ENCODE data around the gene TCAP. TPM values are rescaled to one million over a fixed set of nuclear protein-coding genes. Genes with fewer than 3 reads are reported as not detected.

The TCAP gene
- polyA plus RNA-seq, 1 of the 3 experiments (the other 2 are of a cell fraction): 0.43 TPM

DNA sequence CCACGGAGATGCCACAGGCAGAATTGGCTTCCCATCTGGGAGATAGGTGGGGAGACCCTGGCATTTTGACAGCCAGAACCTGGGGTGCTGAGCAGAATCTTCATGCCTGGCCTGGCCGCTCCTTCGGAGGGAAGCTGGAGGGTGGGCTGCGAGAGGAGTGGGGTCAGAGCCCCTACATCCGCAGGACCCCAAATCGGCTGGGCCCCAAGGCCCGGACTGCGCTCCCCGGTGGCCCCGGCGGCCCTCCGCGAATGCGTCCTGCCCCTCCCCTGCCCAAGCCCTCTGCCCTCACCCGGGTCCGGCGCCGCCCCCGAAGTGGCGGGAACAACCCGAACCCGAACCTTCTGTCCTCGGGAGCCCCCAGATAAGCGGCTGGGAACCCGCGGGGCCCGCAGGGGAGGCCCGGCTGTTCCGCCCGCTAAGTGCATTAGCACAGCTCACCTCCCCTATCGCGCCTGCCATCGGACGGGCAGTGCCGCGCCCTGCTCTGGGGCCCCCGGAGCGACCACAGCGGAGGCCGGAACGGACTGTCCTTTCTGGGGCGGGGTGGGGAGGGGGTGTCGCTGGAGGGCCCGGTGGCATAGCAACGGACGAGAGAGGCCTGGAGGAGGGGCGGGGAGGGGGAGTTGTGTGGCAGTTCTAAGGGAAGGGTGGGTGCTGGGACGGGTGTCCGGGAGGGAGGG is 2.3 kb downstream of the TCAP start:
- H3F3A ChIP-seq (replicated peaks; ENCODE audit: insufficient read depth): no peaks in the 10 kb centered on the region
- ChIA-PET POLR2A (interaction anchor here (1.3 kb wide), 1 partner anchor 15 kb away, joined by 3 read pairs; no protein-coding TSS in a partner anchor), CTCF (interaction anchor here (1.0 to 15.8 kb wide), 13 partner anchors 9 to 310 kb away, joined by 3 to 279 read pairs (median 6); partner anchors contain the start of genes MIEN1 and PPP1R1B)
- no peak overlapping the region for H2AFZ ChIP-seq (ENCODE audit: low read depth)
- DNase-seq: peak; percentile 79
- H3K27ac ChIP-seq (ENCODE audit: low read depth in 2 of 2, low read length in 1 of 2): no peak overlapping the region
- TF ChIP-seq TEAD4 (IDR thresholded peaks at IDR 0.05; ENCODE audit: borderline replicate concordance, insufficient read depth) (no peak), CHD2 (IDR thresholded peaks at IDR 0.05; ENCODE audit: low read length, partially characterized antibody) (no peak), JUND (IDR thresholded peaks at IDR 0.05) (no peak), POLR2AphosphoS5 (IDR thresholded peaks at IDR 0.05; ENCODE audit: low read depth, low read length) (no peak), SIN3A (IDR thresholded peaks at IDR 0.05; ENCODE audit: borderline replicate concordance, low read depth, low read length) (no peak), EZH2phosphoT487 (IDR thresholded peaks at IDR 0.05; ENCODE audit: borderline replicate concordance, low read depth) (no peak), MXI1 (IDR thresholded peaks at IDR 0.05; ENCODE audit: low read depth, low read length) (no peak), FOSL2 (IDR thresholded peaks at IDR 0.05; ENCODE audit: borderline replicate concordance, low read depth) (no peak), YY1 (IDR thresholded peaks at IDR 0.05; ENCODE audit: low read depth) (no peak), RFX5 (IDR thresholded peaks at IDR 0.05; ENCODE audit: low read length) (no peak), REST (IDR thresholded peaks at IDR 0.05; ENCODE audit: low read depth, low read length) (no peak), USF2 (IDR thresholded peaks at IDR 0.05; ENCODE audit: borderline replicate concordance, low read depth, low read length) (no peak), MAX (IDR thresholded peaks at IDR 0.05; ENCODE audit: low read depth) (no peak), RCOR1 (IDR thresholded peaks at IDR 0.05; ENCODE audit: low read length) (no peak), ZBTB33 (IDR thresholded peaks at IDR 0.05; ENCODE audit: borderline replicate concordance, low read depth) (no peak), TCF12 (IDR thresholded peaks at IDR 0.05) (no peak)
- TF ChIP-seq, protein P1, sequence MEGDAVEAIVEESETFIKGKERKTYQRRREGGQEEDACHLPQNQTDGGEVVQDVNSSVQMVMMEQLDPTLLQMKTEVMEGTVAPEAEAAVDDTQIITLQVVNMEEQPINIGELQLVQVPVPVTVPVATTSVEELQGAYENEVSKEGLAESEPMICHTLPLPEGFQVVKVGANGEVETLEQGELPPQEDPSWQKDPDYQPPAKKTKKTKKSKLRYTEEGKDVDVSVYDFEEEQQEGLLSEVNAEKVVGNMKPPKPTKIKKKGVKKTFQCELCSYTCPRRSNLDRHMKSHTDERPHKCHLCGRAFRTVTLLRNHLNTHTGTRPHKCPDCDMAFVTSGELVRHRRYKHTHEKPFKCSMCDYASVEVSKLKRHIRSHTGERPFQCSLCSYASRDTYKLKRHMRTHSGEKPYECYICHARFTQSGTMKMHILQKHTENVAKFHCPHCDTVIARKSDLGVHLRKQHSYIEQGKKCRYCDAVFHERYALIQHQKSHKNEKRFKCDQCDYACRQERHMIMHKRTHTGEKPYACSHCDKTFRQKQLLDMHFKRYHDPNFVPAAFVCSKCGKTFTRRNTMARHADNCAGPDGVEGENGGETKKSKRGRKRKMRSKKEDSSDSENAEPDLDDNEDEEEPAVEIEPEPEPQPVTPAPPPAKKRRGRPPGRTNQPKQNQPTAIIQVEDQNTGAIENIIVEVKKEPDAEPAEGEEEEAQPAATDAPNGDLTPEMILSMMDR (IDR thresholded peaks at IDR 0.05): no peak
- H3K9me2 ChIP-seq: no peaks in the 10 kb centered on the region
- peaks cover 0 to under 1% of the 10 kb centered on the region in 2 experiments for H3K36me3 ChIP-seq (replicated peaks in 1 of 2; ENCODE audit: control insufficient read depth in 1 of 2, insufficient read depth in 2 of 2, low read length in 1 of 2)
- no peak overlapping the region for H3K9ac ChIP-seq
- H3K27me3 ChIP-seq (ENCODE audit: insufficient read depth): no peaks in the 10 kb centered on the region
- no peaks in the 10 kb centered on the region for H3K9me3 ChIP-seq
- no peak overlapping the region for H3K4me3 ChIP-seq (ENCODE audit: low read depth in 2 of 2, low read length in 1 of 2)
- 58% methylated on average over 35 of the region's 49 CpGs for WGBS (ENCODE audit: low lambda C conversion rate)
- peaks cover 0 to 12% of the 10 kb centered on the region in 2 experiments; a peak in 1 of 4 replicates for H3K4me1 ChIP-seq (ENCODE audit: control insufficient read depth in 1 of 2, insufficient read depth in 2 of 2, low read depth in 1 of 2, low read length in 1 of 2)
- no peaks in the 10 kb centered on the region for H3K79me2 ChIP-seq (ENCODE audit: insufficient read depth)
- H3K4me2 ChIP-seq: no peak overlapping the region
- H4K20me1 ChIP-seq (ENCODE audit: insufficient read depth): no peaks in the 10 kb centered on the region

All from SK-N-SH (cell line).